Right atrium auricular region (tissue), 2 donors: ENCODE measurements around the gene FMN2. TPM values are rescaled to one million over a fixed set of nuclear protein-coding genes. Genes with fewer than 3 reads are reported as not detected.

Source experiments
- DNase-seq: peaks from one replicate; pipeline ENCODE4 v3.0.0-alpha.2; 2019; ENCODE audit warnings: low spot score
- H3K27ac ChIP-seq, 2 donors: fragments of 200-600 bp; sonication (generic); 1 replicate in 1 of 2; 2 replicates in 1 of 2; pipeline ENCODE4 v1.5.1; 2016 to 2019
- H3K27me3 ChIP-seq, 2 donors: fragments of 200-600 bp; sonication (generic); one replicate each; pipeline versions ENCODE4 v1.5.1 to v1.6.0; 2017 to 2019
- H3K36me3 ChIP-seq: fragments of 200-600 bp; sonication (generic); one replicate; pipeline ENCODE4 v1.5.1; 2016
- H3K4me1 ChIP-seq, 2 donors: fragments of 200-600 bp; sonication (generic); one replicate each; pipeline versions ENCODE4 v1.5.1 to v1.6.0; 2017 to 2019
- H3K4me3 ChIP-seq, 2 donors: fragments of 200-600 bp; sonication (generic); 1 replicate in 1 of 2; 2 replicates in 1 of 2; pipeline ENCODE4 v1.5.1; 2017 to 2019; ENCODE audit warnings: mild to moderate bottlenecking in 1 of 2, moderate library complexity in 1 of 2
- H3K9me3 ChIP-seq, 2 donors: fragments of 200-600 bp; sonication (generic); one replicate each; pipeline ENCODE4 v1.5.1; 2019
- CTCF ChIP-seq, 2 donors: fragments of 200-600 bp; sonication (generic); IDR thresholded peaks; one replicate each; pipeline ENCODE4 v1.5.1; 2019; ENCODE audit warnings: antibody characterized with exemption in 2 of 2
- total RNA-seq, 2 donors: library from RNA; depleted of rRNA; stranded (reverse); fragments of >200 nt; gene quantifications; one replicate each; pipeline ENCODE4 v1.1.0, GENCODE V29; 2016

The FMN2 gene
- total RNA-seq, 2 donors from 2014 or later = 0.15 TPM; not detected in 1

- no peaks in the 10 kb centered on the region for H3K27me3 ChIP-seq
- no peak for DNase-seq
- H3K36me3 ChIP-seq = no peaks in the 10 kb centered on the region
- H3K4me1 ChIP-seq = no peaks in the 10 kb centered on the region
- TF ChIP-seq CTCF (IDR thresholded peaks at IDR 0.05) = no peak
- no peaks in the 10 kb centered on the region for H3K9me3 ChIP-seq
- H3K4me3 ChIP-seq = no peak overlapping the region
- H3K27ac ChIP-seq = no peak overlapping the region
Observed at GRCh38 chr1:240115831-240116230, 24.1 kb downstream of the FMN2 start.

GRCh38 chr1:240116831-240117769, 25.4 kb downstream of the FMN2 start:
- H3K27ac ChIP-seq = no peak overlapping the region
- H3K9me3 ChIP-seq = no peaks in the 10 kb centered on the region
- DNase-seq = no peak
- H3K4me1 ChIP-seq = no peaks in the 10 kb centered on the region
- TF ChIP-seq CTCF (IDR thresholded peaks at IDR 0.05) = no peak
- H3K4me3 ChIP-seq = no peak overlapping the region
- no peaks in the 10 kb centered on the region for H3K36me3 ChIP-seq
- no peaks in the 10 kb centered on the region for H3K27me3 ChIP-seq

GRCh38 chr1:240117930-240118329, 26.2 kb downstream of the FMN2 start:
- no peak for TF ChIP-seq CTCF (IDR thresholded peaks at IDR 0.05)
- DNase-seq = no peak
- no peaks in the 10 kb centered on the region for H3K4me1 ChIP-seq
- H3K27ac ChIP-seq = no peak overlapping the region
- H3K27me3 ChIP-seq = no peaks in the 10 kb centered on the region
- H3K9me3 ChIP-seq = no peaks in the 10 kb centered on the region
- H3K36me3 ChIP-seq = no peaks in the 10 kb centered on the region
- no peak overlapping the region for H3K4me3 ChIP-seq

- no peak for TF ChIP-seq CTCF (IDR thresholded peaks at IDR 0.05)
- no peaks in the 10 kb centered on the region for H3K4me1 ChIP-seq
- H3K9me3 ChIP-seq = no peaks in the 10 kb centered on the region
- DNase-seq = no peak
- no peak overlapping the region for H3K4me3 ChIP-seq
- H3K27me3 ChIP-seq = no peaks in the 10 kb centered on the region
- H3K36me3 ChIP-seq = no peaks in the 10 kb centered on the region
- no peak overlapping the region for H3K27ac ChIP-seq
Observed at GRCh38 chr1:240122639-240123613, 31.2 kb downstream of the FMN2 start.

- H3K36me3 ChIP-seq = no peaks in the 10 kb centered on the region
- H3K9me3 ChIP-seq = no peaks in the 10 kb centered on the region
- no peak overlapping the region for H3K27ac ChIP-seq
- no peaks in the 10 kb centered on the region for H3K4me1 ChIP-seq
- H3K4me3 ChIP-seq = no peak overlapping the region
- DNase-seq = no peak
- no peak for TF ChIP-seq CTCF (IDR thresholded peaks at IDR 0.05)
- no peaks in the 10 kb centered on the region for H3K27me3 ChIP-seq
Observed at GRCh38 chr1:240126821-240127220, 35.1 kb downstream of the FMN2 start.
